Calu3 (cell line): Measurements from ENCODE around the gene CPNE5. TPM values are rescaled to one million over a fixed set of nuclear protein-coding genes. Genes with fewer than 3 reads are reported as not detected.

Experiments used
- BruUV-seq: library from RNA; stranded (reverse); fragments of 400-500 nt; replicated peaks from 2 replicates; lab custom pipeline; 2021; lab: Mats Ljungman, UMichigan
- CTCF ChIA-PET: fragments of 300-600 bp; sonication (Branson Sonifier 250); formaldehyde crosslinking; loops from one replicate; lab custom pipeline; 2022; ENCODE audit warnings: antibody characterized with exemption; lab: Charles Lee
- DNase-seq: peaks from one replicate; pipeline ENCODE4 v3.0.0; 2022
- H3K27ac Mint-ChIP-seq: one replicate; pipeline ENCODE4 v1.8.0; 2022; ENCODE audit warnings: mixed read lengths; ENCODE audit not compliant: unreplicated experiment
- H3K27me3 Mint-ChIP-seq: one replicate; pipeline ENCODE4 v1.8.0; 2022; ENCODE audit warnings: mixed read lengths; ENCODE audit not compliant: unreplicated experiment
- H3K36me3 Mint-ChIP-seq: one replicate; pipeline ENCODE4 v1.8.0; 2022; ENCODE audit warnings: mild to moderate bottlenecking, moderate library complexity, mixed read lengths; ENCODE audit not compliant: insufficient read depth, unreplicated experiment
- H3K4me1 Mint-ChIP-seq: one replicate; pipeline ENCODE4 v1.8.0; 2022; ENCODE audit warnings: mild to moderate bottlenecking, low read depth, mixed read lengths; ENCODE audit not compliant: unreplicated experiment
- H3K4me3 Mint-ChIP-seq: one replicate; pipeline ENCODE4 v1.8.0; 2022; ENCODE audit warnings: mild to moderate bottlenecking, low read depth, moderate library complexity, mixed read lengths; ENCODE audit not compliant: unreplicated experiment
- H3K9me3 Mint-ChIP-seq: one replicate; pipeline ENCODE4 v1.8.0; 2022; ENCODE audit warnings: low read depth, mixed read lengths; ENCODE audit not compliant: unreplicated experiment
- intact Hi-C: fragments of 100-400 bp; cut with micrococcal nuclease; formaldehyde crosslinking; loops from one replicate; pipeline ENCODE4 v1.10.0; 2022; ENCODE audit not compliant: unreplicated experiment
- total RNA-seq: library from RNA; stranded (reverse); gene quantifications from 2 replicates; pipeline ENCODE4 v1.2.3, GENCODE V29; 2022
- TF ChIP-seq, protein P1 (sequence below): fragments of 200-600 bp; IDR thresholded peaks from one replicate; pipeline ENCODE4 v1.8.0; 2022; ENCODE audit warnings: antibody characterized with exemption; ENCODE audit not compliant: unreplicated experiment

CPNE5 gene
- total RNA-seq, 1 experiment from 2014 or later: not detected

- CTCF ChIA-PET: no interaction called here
- Mint-ChIP-seq H3K9me3 (no peaks in the 10 kb centered on the region), H3K27ac (no peak overlapping the region), H3K4me3 (no peak overlapping the region), H3K4me1 (no peaks in the 10 kb centered on the region), H3K36me3 (peaks cover 5% of the 10 kb centered on the region), H3K27me3 (peaks cover 63% of the 10 kb centered on the region)
- intact Hi-C loops: no loop called here
- TF ChIP-seq, protein P1, sequence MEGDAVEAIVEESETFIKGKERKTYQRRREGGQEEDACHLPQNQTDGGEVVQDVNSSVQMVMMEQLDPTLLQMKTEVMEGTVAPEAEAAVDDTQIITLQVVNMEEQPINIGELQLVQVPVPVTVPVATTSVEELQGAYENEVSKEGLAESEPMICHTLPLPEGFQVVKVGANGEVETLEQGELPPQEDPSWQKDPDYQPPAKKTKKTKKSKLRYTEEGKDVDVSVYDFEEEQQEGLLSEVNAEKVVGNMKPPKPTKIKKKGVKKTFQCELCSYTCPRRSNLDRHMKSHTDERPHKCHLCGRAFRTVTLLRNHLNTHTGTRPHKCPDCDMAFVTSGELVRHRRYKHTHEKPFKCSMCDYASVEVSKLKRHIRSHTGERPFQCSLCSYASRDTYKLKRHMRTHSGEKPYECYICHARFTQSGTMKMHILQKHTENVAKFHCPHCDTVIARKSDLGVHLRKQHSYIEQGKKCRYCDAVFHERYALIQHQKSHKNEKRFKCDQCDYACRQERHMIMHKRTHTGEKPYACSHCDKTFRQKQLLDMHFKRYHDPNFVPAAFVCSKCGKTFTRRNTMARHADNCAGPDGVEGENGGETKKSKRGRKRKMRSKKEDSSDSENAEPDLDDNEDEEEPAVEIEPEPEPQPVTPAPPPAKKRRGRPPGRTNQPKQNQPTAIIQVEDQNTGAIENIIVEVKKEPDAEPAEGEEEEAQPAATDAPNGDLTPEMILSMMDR: no peak
- DNase-seq: no peak
- BruUV-seq: no TSS peak
Measured at GRCh38 chr6:36841756-36842155, 2.5 kb upstream of the CPNE5 start.

DNA sequence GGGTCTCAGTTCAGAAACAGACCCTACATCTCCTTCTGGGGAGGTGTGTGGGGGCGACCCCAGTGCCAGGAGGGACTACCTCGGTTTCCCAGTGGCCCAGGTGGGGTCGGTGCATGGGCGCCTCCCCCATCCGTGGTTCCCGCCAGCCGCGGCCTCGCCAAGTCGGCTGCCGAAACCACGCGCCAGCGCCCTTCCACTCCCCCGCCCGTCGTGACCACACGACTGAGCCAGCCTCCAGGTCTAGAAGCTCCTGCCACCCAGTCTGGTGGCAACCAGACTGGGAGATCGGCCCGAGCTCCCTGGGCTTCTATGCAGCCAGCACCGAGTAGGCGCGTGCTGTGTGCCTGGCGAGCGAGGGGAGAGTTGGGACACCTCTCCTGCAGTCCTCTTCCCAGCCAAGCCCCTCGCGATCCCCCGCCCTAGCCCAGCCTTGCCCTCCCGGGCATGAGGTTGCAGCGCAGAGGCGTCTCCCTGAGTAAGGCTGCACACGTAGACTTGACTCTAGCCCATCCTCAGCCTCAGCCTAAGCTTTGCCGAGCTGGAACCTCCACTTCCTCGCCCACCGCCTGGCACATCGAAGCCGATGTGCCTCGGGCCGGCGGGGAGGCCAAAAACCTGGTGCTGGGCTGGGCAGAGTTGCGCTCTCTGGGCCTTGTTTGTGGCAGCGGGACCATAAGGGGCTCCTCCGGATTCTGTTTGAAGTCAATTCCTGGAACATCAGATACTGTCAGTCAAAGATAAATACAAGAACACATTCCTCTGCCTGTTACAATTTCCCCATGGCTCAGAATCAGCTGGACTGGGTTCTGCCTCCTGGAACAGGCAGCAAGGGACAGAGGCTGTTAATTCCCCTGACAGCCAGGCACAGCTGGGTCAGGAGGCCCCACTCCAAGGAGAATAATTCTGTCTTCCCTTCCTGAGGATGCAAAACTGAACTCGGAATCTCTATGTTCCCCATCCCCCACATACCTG, 1.5 kb upstream of the CPNE5 start:
- no peak for DNase-seq
- CTCF ChIA-PET: no interaction called here
- intact Hi-C loops: no loop called here
- no peaks in the 10 kb centered on the region for H3K9me3 Mint-ChIP-seq
- H3K36me3 Mint-ChIP-seq: peaks cover 5% of the 10 kb centered on the region
- no peaks in the 10 kb centered on the region for H3K4me1 Mint-ChIP-seq
- peaks cover 65% of the 10 kb centered on the region for H3K27me3 Mint-ChIP-seq
- no TSS peak for BruUV-seq
- TF ChIP-seq, protein P1: no peak
- no peak overlapping the region for H3K27ac Mint-ChIP-seq
- peak overlapping the region; percentile 56 for H3K4me3 Mint-ChIP-seq

DNA sequence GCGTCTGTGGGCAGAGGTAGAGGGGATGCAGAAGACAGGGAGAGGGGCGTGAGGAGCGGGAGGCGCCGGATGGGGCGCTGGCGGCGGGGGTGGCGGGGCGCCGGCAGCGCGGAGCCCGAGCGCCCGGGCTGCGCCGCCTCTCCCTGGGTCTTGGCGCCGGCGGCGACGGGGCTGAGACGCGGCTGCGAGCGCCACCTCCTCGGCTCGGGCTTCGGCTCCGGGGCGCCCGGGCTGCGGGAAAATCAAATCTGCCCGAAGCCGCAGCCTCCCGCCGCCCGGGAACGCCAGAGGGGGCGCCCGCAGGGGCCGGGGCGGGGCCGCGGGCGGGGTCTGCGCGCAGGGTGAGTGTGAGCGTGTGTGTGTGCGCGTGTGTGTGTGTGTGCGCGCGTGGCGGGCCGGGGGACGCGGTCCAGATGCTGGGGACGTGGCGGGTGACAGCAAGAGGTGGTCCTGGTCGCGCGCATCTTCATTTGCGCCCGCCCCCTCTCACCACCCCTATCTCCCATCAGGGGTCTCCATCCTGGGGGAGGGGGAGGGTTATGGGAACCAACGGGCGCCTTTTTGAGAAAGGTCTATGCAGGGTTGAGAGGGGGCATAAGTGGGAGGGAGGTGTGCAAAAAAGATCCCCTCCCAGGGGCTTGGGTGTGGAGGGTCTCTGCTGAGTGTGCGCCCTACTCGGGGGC, 646 bp upstream of the CPNE5 start:
- Mint-ChIP-seq H3K27me3 (peaks cover 58% of the 10 kb centered on the region), H3K9me3 (no peaks in the 10 kb centered on the region), H3K4me3 (peak overlapping the region; percentile 56), H3K36me3 (peaks cover 5% of the 10 kb centered on the region), H3K4me1 (no peaks in the 10 kb centered on the region), H3K27ac (no peak overlapping the region)
- intact Hi-C loops: no loop called here
- TF ChIP-seq, protein P1: peak; percentile 63
- peak; percentile 67 for DNase-seq
- CTCF ChIA-PET: no interaction called here
- no TSS peak for BruUV-seq

DNA sequence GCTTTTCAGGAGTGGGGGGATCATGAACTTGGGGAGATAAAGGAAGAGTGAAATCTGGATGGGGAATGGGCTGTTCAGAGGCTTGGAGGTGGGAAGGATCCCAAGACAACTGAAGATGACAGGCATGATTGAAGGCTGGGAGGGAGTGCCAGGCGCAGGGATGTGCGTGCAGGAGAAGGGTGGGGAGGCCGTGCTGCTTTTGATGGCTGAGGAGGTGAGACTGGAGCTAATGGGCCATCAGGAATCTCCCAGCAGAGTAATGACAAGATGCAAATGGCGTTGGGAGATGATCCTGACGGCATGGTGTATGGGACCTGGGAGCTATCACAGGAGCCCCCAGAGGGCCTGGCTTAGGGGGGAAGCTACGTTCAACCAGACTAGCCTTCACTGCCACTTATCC, 1.6 kb downstream of the CPNE5 start:
- H3K27me3 Mint-ChIP-seq: peaks cover 57% of the 10 kb centered on the region
- H3K36me3 Mint-ChIP-seq: peaks cover 5% of the 10 kb centered on the region
- CTCF ChIA-PET: no interaction called here
- no peak overlapping the region for H3K27ac Mint-ChIP-seq
- H3K9me3 Mint-ChIP-seq: no peaks in the 10 kb centered on the region
- no peak for DNase-seq
- TF ChIP-seq, protein P1: no peak
- no peaks in the 10 kb centered on the region for H3K4me1 Mint-ChIP-seq
- intact Hi-C loops: no loop called here
- BruUV-seq: no TSS peak
- H3K4me3 Mint-ChIP-seq: no peak overlapping the region
